Endothelial cell (in vitro differentiated cells): Measurements from ENCODE around the gene RBM5. TPM values are rescaled to one million over a fixed set of nuclear protein-coding genes. Genes with fewer than 3 reads are reported as not detected.
A peak's percentile ranks its signal among the peaks of the same experiment; 100 is the strongest.

Experiments
- DNase-seq: peaks from one replicate; pipeline ENCODE4 v3.0.0; 2021; ENCODE audit warnings: low spot score
- H3K27ac Mint-ChIP-seq: one replicate; pipeline ENCODE4 v1.8.0; 2021; ENCODE audit warnings: mixed read lengths, inconsistent platforms; ENCODE audit not compliant: unreplicated experiment
- H3K27me3 Mint-ChIP-seq: one replicate; pipeline ENCODE4 v1.8.0; 2021; ENCODE audit warnings: mild to moderate bottlenecking, moderate library complexity, mixed read lengths, inconsistent platforms; ENCODE audit not compliant: unreplicated experiment
- H3K36me3 Mint-ChIP-seq: one replicate; pipeline ENCODE4 v1.8.0; 2021; ENCODE audit warnings: mild to moderate bottlenecking, low read depth, mixed read lengths, inconsistent platforms; ENCODE audit not compliant: unreplicated experiment
- H3K4me1 Mint-ChIP-seq: one replicate; pipeline ENCODE4 v1.8.0; 2021; ENCODE audit warnings: mild to moderate bottlenecking, mixed read lengths, inconsistent platforms; ENCODE audit not compliant: unreplicated experiment
- H3K4me3 Mint-ChIP-seq: one replicate; pipeline ENCODE4 v1.8.0; 2021; ENCODE audit warnings: mild to moderate bottlenecking, mixed read lengths, inconsistent platforms; ENCODE audit not compliant: unreplicated experiment
- H3K9me3 Mint-ChIP-seq: one replicate; pipeline ENCODE4 v1.8.0; 2021; ENCODE audit warnings: mixed read lengths, inconsistent platforms; ENCODE audit not compliant: unreplicated experiment
- CTCF ChIP-seq: fragments of 200-600 bp; sonication (generic); IDR thresholded peaks from one replicate; pipeline ENCODE4 v1.5.0; 2021; ENCODE audit warnings: antibody characterized with exemption; ENCODE audit not compliant: unreplicated experiment
- long read RNA-seq: library from polyadenylated mRNA; unstranded; transcript quantifications from one replicate; pipeline ENCODE4 v2.0.0, GENCODE V29; 2020; ENCODE audit not compliant: unreplicated experiment
- total RNA-seq: library from RNA; stranded (reverse); fragmentation: NEBNext Ultra II Directional; extraction: Animal tissue kit (Norgen Biotek cat#: 25700); gene quantifications from one replicate; pipeline ENCODE4 v1.2.1, GENCODE V29; 2021; ENCODE audit not compliant: unreplicated experiment

RBM5 gene
- 219 TPM for total RNA-seq
- long read RNA-seq, transcript RBM5-201 (25 exons, 3,188 nt), result major isoform, 15 of 44 reads
- long read RNA-seq, partial matches to known transcripts, result 10 of 44 reads
- long read RNA-seq, other reads (novel, unspliced or antisense), result 16 of 44 reads

- H3K9me3 Mint-ChIP-seq, result no peaks in the 10 kb centered on the region
- peaks cover 33% of the 10 kb centered on the region for H3K36me3 Mint-ChIP-seq
- H3K4me1 Mint-ChIP-seq, result peaks cover 16% of the 10 kb centered on the region
- peak; percentile 86 for DNase-seq
- TF ChIP-seq CTCF, result no peak
- H3K27me3 Mint-ChIP-seq, result peaks cover 3% of the 10 kb centered on the region
- peak within 1 kb of the TSS; percentile 90 for H3K27ac Mint-ChIP-seq
- H3K4me3 Mint-ChIP-seq, result peak within 1 kb of the TSS; percentile 99
Measured at GRCh38 chr3:50088725-50089608, at the start of gene RBM5. TSS of gene RBM5 (plus strand) at chr3:50088919. CDS start at chr3:50090435, 1,516 bp downstream.

- H3K4me3 Mint-ChIP-seq, result no peak overlapping the region
- no peaks in the 10 kb centered on the region for H3K9me3 Mint-ChIP-seq
- TF ChIP-seq CTCF, result no peak
- no peak overlapping the region for H3K27ac Mint-ChIP-seq
- peaks cover 12% of the 10 kb centered on the region for H3K4me1 Mint-ChIP-seq
- peaks cover 4% of the 10 kb centered on the region for H3K27me3 Mint-ChIP-seq
- no peak for DNase-seq
- H3K36me3 Mint-ChIP-seq, result peaks cover 8% of the 10 kb centered on the region
Measured at GRCh38 chr3:50044976-50045375, 43.7 kb upstream of the RBM5 start.

- Mint-ChIP-seq H3K4me1 (peaks cover 12% of the 10 kb centered on the region), H3K9me3 (no peaks in the 10 kb centered on the region), H3K27ac (no peak overlapping the region), H3K4me3 (no peak overlapping the region), H3K27me3 (peaks cover 4% of the 10 kb centered on the region), H3K36me3 (peaks cover 8% of the 10 kb centered on the region)
- DNase-seq, result no peak
- TF ChIP-seq CTCF, result no peak
Measured at GRCh38 chr3:50047426-50047825, 41.3 kb upstream of the RBM5 start.

GRCh38 chr3:50050361-50050760 is 38.4 kb upstream of the RBM5 start:
- no peak for TF ChIP-seq CTCF
- H3K36me3 Mint-ChIP-seq, result peaks cover 20% of the 10 kb centered on the region
- no peaks in the 10 kb centered on the region for H3K9me3 Mint-ChIP-seq
- no peak overlapping the region for H3K27ac Mint-ChIP-seq
- H3K27me3 Mint-ChIP-seq, result peaks cover 4% of the 10 kb centered on the region
- DNase-seq, result no peak
- peaks cover 17% of the 10 kb centered on the region for H3K4me1 Mint-ChIP-seq
- no peak overlapping the region for H3K4me3 Mint-ChIP-seq

- H3K4me3 Mint-ChIP-seq, result peak overlapping the region; percentile 24
- no peak overlapping the region for H3K27ac Mint-ChIP-seq
- H3K36me3 Mint-ChIP-seq, result peaks cover 44% of the 10 kb centered on the region
- H3K27me3 Mint-ChIP-seq, result no peaks in the 10 kb centered on the region
- peaks cover 12% of the 10 kb centered on the region for H3K4me1 Mint-ChIP-seq
- TF ChIP-seq CTCF, result no peak
- DNase-seq, result no peak
- no peaks in the 10 kb centered on the region for H3K9me3 Mint-ChIP-seq
Measured at GRCh38 chr3:50057756-50058155, 31.0 kb upstream of the RBM5 start.
